Activated T-helper 1 cell treated with anti-CD3 and anti-CD28 coated beads, Interleukin-12 subunit alpha, Interleukin-12 subunit beta, Interleukin-2, Interleukin-4 antibody, amounts not matched to agents 30 ng/mL and 10 ng/mL and 1 ng/mL, durations not matched to agents 14 hours and 24 hours and 36 hours (primary cell): ENCODE data around the gene EMCN. TPM values are rescaled to one million over a fixed set of nuclear protein-coding genes. Genes with fewer than 3 reads are reported as not detected.
"Not testable (repeated sequence)": the region's sequence is repeated elsewhere in the genome, so short reads cannot be mapped to it uniquely, and the experiment has no call there.

ENCODE experiments used
- DNase-seq: peaks from one replicate; pipeline ENCODE4 v3.0.0; 2021; ENCODE audit warnings: low spot score
- H3K27ac Mint-ChIP-seq: one replicate; pipeline ENCODE4 v1.8.0; 2021; ENCODE audit warnings: mild to moderate bottlenecking, mixed read lengths
- H3K27me3 Mint-ChIP-seq: one replicate; pipeline ENCODE4 v1.8.0; 2022; ENCODE audit warnings: mild to moderate bottlenecking, moderate library complexity, mixed read lengths; ENCODE audit not compliant: insufficient read depth
- H3K36me3 Mint-ChIP-seq: one replicate; pipeline ENCODE4 v1.8.0; 2021; ENCODE audit warnings: low read depth, mixed read lengths
- H3K4me1 Mint-ChIP-seq: one replicate; pipeline ENCODE4 v1.8.0; 2021; ENCODE audit warnings: low read depth, mixed read lengths
- H3K4me3 Mint-ChIP-seq: one replicate; pipeline ENCODE4 v1.8.0; 2021; ENCODE audit warnings: mild to moderate bottlenecking, moderate library complexity, mixed read lengths
- H3K9me3 Mint-ChIP-seq: one replicate; pipeline ENCODE4 v1.8.0; 2021; ENCODE audit warnings: mixed read lengths
- intact Hi-C: fragments of 100-400 bp; cut with micrococcal nuclease; formaldehyde crosslinking; loops from one replicate; pipeline ENCODE4 v1.15.1; 2024
- total RNA-seq: library from RNA; stranded (reverse); gene quantifications from 2 replicates; pipeline ENCODE4 v1.2.3, GENCODE V29; 2022

EMCN gene, protein sequence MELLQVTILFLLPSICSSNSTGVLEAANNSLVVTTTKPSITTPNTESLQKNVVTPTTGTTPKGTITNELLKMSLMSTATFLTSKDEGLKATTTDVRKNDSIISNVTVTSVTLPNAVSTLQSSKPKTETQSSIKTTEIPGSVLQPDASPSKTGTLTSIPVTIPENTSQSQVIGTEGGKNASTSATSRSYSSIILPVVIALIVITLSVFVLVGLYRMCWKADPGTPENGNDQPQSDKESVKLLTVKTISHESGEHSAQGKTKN
- not detected in 2 replicates for total RNA-seq

DNA sequence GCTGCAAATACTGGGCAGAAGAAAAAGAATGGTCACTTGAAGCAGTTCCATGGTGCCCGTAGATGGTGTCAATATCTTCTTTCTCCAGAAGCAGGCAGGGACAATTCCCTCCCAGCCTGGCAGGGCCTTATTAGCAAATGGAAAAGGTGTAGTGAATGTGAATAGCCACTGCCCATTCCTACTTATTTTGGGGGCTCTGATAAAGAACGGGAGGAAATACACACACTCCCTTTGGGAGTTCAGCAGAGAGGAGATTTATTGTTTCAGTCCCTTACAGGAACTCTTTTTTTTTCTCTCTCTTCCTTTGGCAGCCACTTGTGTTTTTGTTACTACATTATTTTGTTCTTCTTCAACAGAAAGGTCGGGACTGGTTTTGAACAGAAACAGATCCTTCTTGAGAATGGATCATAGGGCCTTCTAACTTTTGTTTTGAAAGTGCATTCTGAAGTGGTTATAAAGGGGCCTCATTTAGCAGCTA lies at the start of gene EMCN:
Gene EMCN, minus strand, starts transcription at position 159 of the 478 bp plus-strand sequence. Its CDS starts 108 bp downstream, at position 51.
- H3K27ac Mint-ChIP-seq = no peak within 1 kb of the TSS
- no peak for DNase-seq
- no peaks in the 10 kb centered on the region for H3K9me3 Mint-ChIP-seq
- no peaks in the 10 kb centered on the region for H3K4me1 Mint-ChIP-seq
- no peaks in the 10 kb centered on the region for H3K36me3 Mint-ChIP-seq
- intact Hi-C loops = no loop called here
- no peak within 1 kb of the TSS for H3K4me3 Mint-ChIP-seq
- H3K27me3 Mint-ChIP-seq = peaks cover 6% of the 10 kb centered on the region

DNA sequence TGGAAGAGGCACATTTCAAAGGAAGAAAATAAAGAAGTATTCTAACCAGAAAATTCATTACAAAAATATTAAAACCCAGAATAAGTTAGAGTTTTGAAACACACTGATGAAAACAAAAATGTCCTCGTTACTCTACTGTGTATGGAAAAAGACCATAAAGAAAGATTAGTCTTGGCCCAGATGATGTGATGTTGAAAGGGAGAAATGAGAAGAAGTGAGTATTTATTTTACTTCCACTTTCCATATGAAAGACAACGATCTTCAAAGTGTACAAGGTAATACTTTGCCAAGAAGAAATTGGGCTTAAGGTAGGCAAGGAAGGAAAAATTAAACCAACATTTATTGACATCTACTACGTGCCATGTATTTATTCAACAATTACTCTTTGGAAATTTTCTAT lies 48.6 kb upstream of the EMCN start:
- no peak overlapping the region for H3K4me3 Mint-ChIP-seq
- intact Hi-C loops = loop anchor here (5.0 to 10.0 kb wide), 2 partner anchors 472 to 781 kb away; partner anchors contain the start of gene PPP3CA

DNA sequence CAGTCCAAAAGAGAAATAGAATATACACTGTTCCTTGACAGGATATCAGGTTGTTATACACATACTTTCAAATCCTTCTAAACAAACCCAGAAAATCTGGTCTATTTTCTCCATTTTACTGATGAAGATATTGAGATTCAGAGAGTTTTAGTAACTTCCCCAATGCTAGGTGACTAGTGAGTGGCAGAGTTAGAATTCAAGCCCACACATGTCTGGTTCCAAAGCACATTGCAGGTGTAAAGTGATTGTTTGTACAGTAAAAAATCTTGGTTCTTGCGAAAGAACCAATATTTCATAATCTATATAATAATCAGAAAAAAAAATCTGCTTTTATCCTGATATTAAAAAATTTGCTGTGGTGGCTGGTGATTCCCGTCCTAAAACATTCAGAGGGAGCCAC lies 39.5 kb upstream of the EMCN start:
- H3K27me3 Mint-ChIP-seq = peaks cover 8% of the 10 kb centered on the region

More for the DNA sequence above, 48.6 kb upstream of the EMCN start:
- H3K9me3 Mint-ChIP-seq = peaks cover 3% of the 10 kb centered on the region
- DNase-seq = no peak
- peaks cover 20% of the 10 kb centered on the region for H3K4me1 Mint-ChIP-seq
- H3K36me3 Mint-ChIP-seq = no peaks in the 10 kb centered on the region
- H3K27me3 Mint-ChIP-seq = no peaks in the 10 kb centered on the region
- no peak overlapping the region for H3K27ac Mint-ChIP-seq

DNA sequence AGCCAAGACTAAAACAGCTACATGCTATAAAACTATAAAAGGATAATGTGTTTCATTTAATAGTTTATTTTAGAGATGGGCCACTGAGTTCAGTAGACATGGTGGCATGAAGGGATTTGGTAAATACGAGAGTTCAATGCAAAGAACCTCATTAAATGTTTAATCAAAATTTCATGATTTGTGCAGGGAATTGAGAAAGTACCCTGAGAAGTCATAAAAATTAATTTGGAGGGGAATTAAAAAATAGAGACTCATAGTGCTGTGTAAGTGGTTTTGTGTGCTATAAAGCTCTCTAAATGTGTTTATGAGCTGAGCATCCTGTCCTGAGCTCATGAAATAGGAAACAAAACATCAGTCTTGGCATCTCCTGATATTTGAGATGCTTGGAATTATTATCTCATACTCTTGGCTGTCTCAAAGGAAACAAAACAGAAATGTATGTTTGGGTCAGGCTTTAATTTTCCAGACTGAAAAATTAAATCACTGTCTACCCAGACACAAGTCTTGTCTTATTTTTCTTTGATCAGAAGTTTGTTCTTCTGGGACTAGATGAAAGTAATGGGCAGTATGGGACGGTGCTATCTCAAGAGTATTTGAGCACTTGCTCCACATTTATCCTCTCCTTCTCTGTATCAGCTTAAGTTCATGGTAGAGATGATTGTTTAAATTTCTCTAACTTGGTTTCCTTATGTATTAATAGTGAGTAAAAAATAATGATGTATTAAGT lies 38.0 kb upstream of the EMCN start:
- H3K4me1 Mint-ChIP-seq = no peaks in the 10 kb centered on the region
- H3K27ac Mint-ChIP-seq = no peak overlapping the region
- no peak for DNase-seq
- intact Hi-C loops = no loop called here
- H3K36me3 Mint-ChIP-seq = no peaks in the 10 kb centered on the region
- H3K27me3 Mint-ChIP-seq = peaks cover 10% of the 10 kb centered on the region
- H3K4me3 Mint-ChIP-seq = no peak overlapping the region
- peaks cover 8% of the 10 kb centered on the region for H3K9me3 Mint-ChIP-seq

More for the DNA sequence above, 39.5 kb upstream of the EMCN start:
- DNase-seq = no peak
- H3K27ac Mint-ChIP-seq = no peak overlapping the region
- no peaks in the 10 kb centered on the region for H3K4me1 Mint-ChIP-seq
- intact Hi-C loops = no loop called here
- peaks cover 16% of the 10 kb centered on the region for H3K9me3 Mint-ChIP-seq
- no peaks in the 10 kb centered on the region for H3K36me3 Mint-ChIP-seq
- H3K4me3 Mint-ChIP-seq = no peak overlapping the region

DNA sequence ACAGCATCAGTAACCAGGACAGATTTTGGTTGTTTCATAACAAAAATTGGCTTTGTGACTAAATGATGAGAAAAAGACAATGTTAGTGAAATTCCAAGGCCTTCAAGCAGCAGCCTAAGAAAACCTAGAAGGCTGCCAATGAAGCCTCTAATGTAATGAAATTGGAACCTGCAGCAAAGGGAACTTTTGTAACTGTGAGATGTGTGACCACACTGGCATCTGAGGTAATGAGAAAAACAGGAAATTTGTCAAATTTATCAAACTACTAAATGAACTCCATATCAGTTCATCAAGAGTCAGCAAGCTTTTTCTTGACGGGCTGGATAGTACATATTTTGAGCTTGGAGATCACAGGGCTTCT lies 30.4 kb upstream of the EMCN start:
- Mint-ChIP-seq H3K9me3 (no peaks in the 10 kb centered on the region), H3K27ac (no peak overlapping the region), H3K27me3 (peaks cover 2% of the 10 kb centered on the region), H3K4me1 (peaks cover 12% of the 10 kb centered on the region), H3K4me3 (no peak overlapping the region), H3K36me3 (no peaks in the 10 kb centered on the region)
- intact Hi-C loops = no loop called here
- DNase-seq = no peak

DNA sequence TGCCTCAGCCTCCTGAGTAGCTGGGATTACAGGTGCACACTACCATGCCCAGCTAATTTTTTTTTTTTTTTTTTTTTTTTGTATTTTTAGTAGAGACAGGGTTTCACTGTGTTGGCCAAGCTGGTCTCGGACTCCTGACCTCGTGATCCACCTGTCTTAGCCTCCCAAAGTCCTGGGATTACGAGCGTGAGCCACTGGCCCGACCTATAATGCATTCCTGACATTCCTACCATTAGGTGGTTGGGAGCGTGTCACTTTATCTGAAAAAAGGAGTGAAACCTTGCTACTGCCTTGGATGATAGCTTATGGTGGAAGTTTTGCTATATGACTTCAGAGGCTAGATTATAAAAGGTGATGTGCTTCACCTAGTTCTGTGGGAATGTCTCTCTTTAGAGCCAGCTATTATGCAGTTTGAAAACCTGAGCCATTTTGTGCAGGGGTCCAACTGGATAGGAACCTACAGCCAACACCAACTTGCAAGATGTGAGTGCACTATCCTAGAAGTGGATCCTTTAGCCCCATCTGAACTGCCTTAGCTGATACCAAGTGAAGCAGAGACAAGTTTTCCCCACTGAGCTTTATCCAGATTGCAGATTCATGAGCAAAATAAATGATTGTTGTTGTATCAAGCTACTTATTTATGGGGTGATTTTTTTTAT lies 29.8 kb upstream of the EMCN start:
- Mint-ChIP-seq H3K36me3 (no peaks in the 10 kb centered on the region), H3K27me3 (peaks cover 2% of the 10 kb centered on the region), H3K9me3 (no peaks in the 10 kb centered on the region), H3K4me3 (no peak overlapping the region), H3K4me1 (peaks cover 12% of the 10 kb centered on the region), H3K27ac (no peak overlapping the region)
- intact Hi-C loops = no loop called here
- no peak for DNase-seq

DNA sequence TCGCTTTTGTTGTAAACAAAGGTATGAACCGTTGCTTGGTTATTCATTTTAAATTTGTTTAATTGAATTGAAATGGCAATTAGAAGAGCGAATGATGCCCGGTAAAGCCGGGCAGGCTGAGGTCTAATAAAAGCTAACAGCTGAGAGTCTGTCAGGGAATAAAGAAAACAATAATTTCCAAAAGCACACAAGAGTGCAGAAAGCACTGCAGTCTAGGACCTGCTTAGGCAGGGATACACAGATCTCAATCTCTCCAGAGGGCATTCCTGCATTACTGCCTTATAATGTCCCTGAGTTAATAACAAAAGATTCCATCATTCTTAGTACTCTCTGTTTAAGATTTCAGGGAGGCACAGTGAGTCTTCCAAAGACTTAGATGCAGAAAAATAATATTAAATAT lies 27.6 kb upstream of the EMCN start:
- H3K27ac Mint-ChIP-seq = no peak overlapping the region
- no peak overlapping the region for H3K4me3 Mint-ChIP-seq
- intact Hi-C loops = no loop called here
- no peaks in the 10 kb centered on the region for H3K27me3 Mint-ChIP-seq
- H3K9me3 Mint-ChIP-seq = no peaks in the 10 kb centered on the region
- H3K36me3 Mint-ChIP-seq = no peaks in the 10 kb centered on the region
- H3K4me1 Mint-ChIP-seq = peaks cover 12% of the 10 kb centered on the region
- DNase-seq = no peak

DNA sequence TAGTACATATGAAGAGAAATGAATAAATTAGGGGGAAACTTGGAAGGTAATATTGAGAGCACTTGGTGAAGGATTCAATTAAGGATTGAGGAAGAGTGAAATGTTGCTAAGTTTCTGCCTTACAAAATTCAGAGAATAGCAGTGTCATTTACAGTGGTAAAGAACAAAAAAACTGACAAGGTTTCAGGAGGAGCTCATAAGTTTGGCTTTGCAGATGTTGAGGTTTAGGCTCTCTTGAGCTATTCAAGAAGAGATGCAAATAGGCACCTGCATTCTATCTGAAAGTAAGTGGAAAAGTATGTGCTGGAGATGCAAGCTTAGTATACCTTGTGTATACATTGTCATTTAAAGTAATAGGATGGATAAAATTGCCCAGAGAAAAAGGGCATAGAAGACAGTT lies 22.3 kb upstream of the EMCN start:
- no peak overlapping the region for H3K4me3 Mint-ChIP-seq
- H3K4me1 Mint-ChIP-seq = no peaks in the 10 kb centered on the region
- H3K27ac Mint-ChIP-seq = no peak overlapping the region
- no peaks in the 10 kb centered on the region for H3K9me3 Mint-ChIP-seq
- H3K27me3 Mint-ChIP-seq = peaks cover 2% of the 10 kb centered on the region
- intact Hi-C loops = no loop called here
- no peaks in the 10 kb centered on the region for H3K36me3 Mint-ChIP-seq
- DNase-seq = no peak

DNA sequence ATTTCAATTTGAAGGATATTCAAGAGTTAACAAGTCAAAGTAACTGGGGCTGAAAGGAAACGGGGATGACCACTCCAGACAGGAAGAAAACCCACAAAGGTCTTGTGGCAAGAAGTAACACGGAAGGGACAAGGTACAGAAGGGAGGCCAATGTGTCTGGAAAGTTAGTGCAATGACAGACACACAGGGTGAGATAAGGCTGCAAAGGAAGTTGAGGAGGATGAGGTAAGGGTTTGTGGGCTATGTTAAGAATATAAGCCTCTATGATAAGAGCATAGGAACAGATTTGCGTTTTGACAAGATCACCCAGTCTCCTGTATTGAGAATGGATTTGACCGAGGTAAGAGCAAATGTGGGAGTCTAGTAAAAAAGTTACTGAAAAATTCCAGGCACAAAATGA lies 21.9 kb upstream of the EMCN start:
- H3K36me3 Mint-ChIP-seq = no peaks in the 10 kb centered on the region
- intact Hi-C loops = no loop called here
- H3K27me3 Mint-ChIP-seq = peaks cover 2% of the 10 kb centered on the region
- no peaks in the 10 kb centered on the region for H3K9me3 Mint-ChIP-seq
- H3K4me1 Mint-ChIP-seq = no peaks in the 10 kb centered on the region
- no peak overlapping the region for H3K4me3 Mint-ChIP-seq
- no peak for DNase-seq
- no peak overlapping the region for H3K27ac Mint-ChIP-seq

DNA sequence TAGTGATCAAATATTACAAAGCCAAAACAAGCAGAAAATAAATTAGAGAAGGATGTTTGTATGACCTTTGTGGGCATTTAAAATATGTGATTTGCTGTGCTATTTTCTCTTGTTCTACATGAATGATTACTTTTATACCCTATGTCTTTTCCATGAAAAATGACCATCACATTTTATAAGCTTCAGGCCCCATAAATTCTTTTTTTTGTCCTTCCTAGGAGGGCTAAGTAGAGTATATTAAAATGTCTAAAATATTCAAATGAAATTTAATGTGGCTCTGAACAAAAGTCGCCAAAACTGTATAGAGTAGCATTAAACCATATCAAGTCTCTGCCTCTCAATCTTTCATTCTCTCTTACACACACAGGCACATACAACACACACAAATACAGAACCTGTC lies 15.9 kb upstream of the EMCN start:
- Mint-ChIP-seq H3K27ac (no peak overlapping the region), H3K9me3 (peaks cover 5% of the 10 kb centered on the region), H3K4me3 (no peak overlapping the region), H3K36me3 (no peaks in the 10 kb centered on the region), H3K27me3 (peaks cover 7% of the 10 kb centered on the region), H3K4me1 (no peaks in the 10 kb centered on the region)
- intact Hi-C loops = no loop called here
- DNase-seq = no peak

DNA sequence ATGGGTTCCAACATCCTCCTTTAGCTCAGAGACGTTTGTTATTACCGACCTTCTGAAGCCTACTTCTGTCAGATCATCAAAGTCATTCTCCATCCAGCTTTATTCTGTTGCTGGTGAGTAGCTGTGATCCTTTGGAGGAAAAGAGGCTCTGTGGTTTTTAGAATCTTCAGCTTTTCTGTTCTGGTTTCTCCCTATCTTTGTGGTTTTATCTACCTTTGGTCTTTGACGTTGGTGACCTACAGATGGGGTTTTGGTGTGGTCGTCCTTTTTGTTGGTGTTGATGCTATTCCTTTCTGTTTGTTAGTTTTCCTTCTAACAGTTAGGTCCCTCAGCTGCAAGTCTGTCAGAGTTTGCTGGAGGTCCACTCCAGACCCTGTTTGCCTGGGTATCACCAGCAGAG lies 12.3 kb upstream of the EMCN start:
- H3K36me3 Mint-ChIP-seq, DNase-seq, H3K9me3 Mint-ChIP-seq, intact Hi-C loops, H3K4me3 Mint-ChIP-seq, H3K27me3 Mint-ChIP-seq, H3K27ac Mint-ChIP-seq, H3K4me1 Mint-ChIP-seq: not testable (repeated sequence)

DNA sequence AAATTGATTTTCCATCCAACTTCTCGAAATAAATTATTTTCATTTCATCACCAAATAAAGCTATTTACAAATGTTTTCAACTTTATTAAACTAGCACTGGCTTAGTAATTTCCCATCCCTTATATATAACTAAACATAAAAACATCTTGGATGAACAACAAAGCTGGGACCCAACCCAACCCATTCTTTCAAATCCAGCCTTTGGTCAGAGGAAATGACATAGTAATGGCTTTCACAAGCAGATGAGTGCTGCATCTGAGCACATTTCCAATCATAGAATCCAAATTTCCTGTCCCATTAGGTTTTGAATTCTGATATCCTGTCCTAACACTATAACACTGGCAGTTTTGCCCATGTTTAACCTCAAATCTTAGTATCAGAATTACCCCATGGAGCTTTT lies 7.9 kb upstream of the EMCN start:
- H3K27ac Mint-ChIP-seq = no peak overlapping the region
- intact Hi-C loops = no loop called here
- H3K4me1 Mint-ChIP-seq = no peaks in the 10 kb centered on the region
- no peak for DNase-seq
- H3K9me3 Mint-ChIP-seq = peaks cover 5% of the 10 kb centered on the region
- peaks cover 1% of the 10 kb centered on the region for H3K27me3 Mint-ChIP-seq
- no peaks in the 10 kb centered on the region for H3K36me3 Mint-ChIP-seq
- no peak overlapping the region for H3K4me3 Mint-ChIP-seq

DNA sequence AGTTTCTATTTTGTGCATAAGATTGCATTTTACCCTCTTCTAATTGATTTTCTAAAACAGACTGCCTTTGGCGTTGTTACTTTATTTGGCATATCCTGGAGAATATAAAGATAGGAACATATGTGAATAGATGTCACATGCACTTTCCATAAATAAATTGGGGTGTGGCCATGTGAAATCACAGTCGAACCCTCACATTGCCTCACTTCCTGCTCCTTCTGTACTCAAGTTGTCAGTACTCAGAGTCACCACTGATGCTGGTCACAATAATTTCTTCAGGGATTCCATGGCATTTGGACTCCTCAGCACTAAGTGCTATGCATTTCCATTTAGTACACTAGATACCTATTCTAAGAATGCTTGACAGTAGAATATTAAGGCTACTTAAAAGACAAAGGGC lies 1.4 kb upstream of the EMCN start:
- no peak overlapping the region for H3K27ac Mint-ChIP-seq
- H3K9me3 Mint-ChIP-seq = no peaks in the 10 kb centered on the region
- DNase-seq = no peak
- peaks cover 6% of the 10 kb centered on the region for H3K27me3 Mint-ChIP-seq
- H3K4me3 Mint-ChIP-seq = no peak overlapping the region
- intact Hi-C loops = no loop called here
- H3K4me1 Mint-ChIP-seq = no peaks in the 10 kb centered on the region
- no peaks in the 10 kb centered on the region for H3K36me3 Mint-ChIP-seq
